H1 (cell line): Measurements from ENCODE around the gene ARMH4. TPM values are rescaled to one million over a fixed set of nuclear protein-coding genes. Genes with fewer than 3 reads are reported as not detected.

ENCODE experiments used
- CTCF ChIA-PET: fragments of 300-600 bp; sonication (Branson Sonifier 250); formaldehyde crosslinking; loops from one replicate; lab custom pipeline; 2021; ENCODE audit not compliant: partially characterized antibody; lab: Charles Lee
- POLR2A ChIA-PET: fragments of 300-600 bp; sonication (Branson Sonifier 250); formaldehyde crosslinking; loops from one replicate; lab custom pipeline; 2021; ENCODE audit warnings: inconsistent platforms; ENCODE audit not compliant: partially characterized antibody; lab: Charles Lee
- DNase-seq, 2 experiments: peaks; one replicate each; pipeline versions ENCODE4 v3.0.0 to v3.0.0-alpha.2; 2010 to 2022; ENCODE audit warnings: low spot score in 2 of 2, low read depth in 1 of 2, mixed read lengths in 1 of 2
- FAIRE-seq: peaks from 2 replicates; lab custom pipeline; 2011; peaks lifted over from hg19 to GRCh38; lab: Jason Lieb, UNC
- H2AFZ ChIP-seq: 2 replicates; pipeline ENCODE4 v1.8.1; 2012; ENCODE audit warnings: low read length, inconsistent platforms
- H2AK5ac ChIP-seq: 2 replicates; pipeline ENCODE4 v1.6.1; 2013; ENCODE audit warnings: low read depth, low read length
- H2BK120ac ChIP-seq: replicated peaks from 2 replicates; pipeline ENCODE3; 2013; ENCODE audit warnings: low read depth, low read length, inconsistent platforms
- H2BK12ac ChIP-seq: 2 replicates; pipeline ENCODE4 v1.6.1; 2013; ENCODE audit warnings: low read depth, low read length
- H2BK15ac ChIP-seq: 2 replicates; pipeline ENCODE4 v1.6.1; 2013; ENCODE audit warnings: low read length
- H2BK20ac ChIP-seq: 2 replicates; pipeline ENCODE4 v1.6.1; 2013; ENCODE audit warnings: low read length
- H2BK5ac ChIP-seq: 2 replicates; pipeline ENCODE4 v1.6.1; 2013; ENCODE audit warnings: low read depth, low read length
- H3K14ac ChIP-seq: 2 replicates; pipeline ENCODE4 v1.6.1; 2013; ENCODE audit warnings: inconsistent platforms; ENCODE audit not compliant: insufficient read length
- H3K18ac ChIP-seq: 2 replicates; pipeline ENCODE4 v1.6.1; 2013; ENCODE audit warnings: low read length; ENCODE audit errors: extremely low read depth
- H3K23ac ChIP-seq: 2 replicates; pipeline ENCODE4 v1.6.1; 2013; ENCODE audit warnings: inconsistent platforms; ENCODE audit not compliant: insufficient read length
- H3K23me2 ChIP-seq: 2 replicates; pipeline ENCODE4 v1.6.1; 2013; ENCODE audit warnings: low read depth, low read length
- H3K27ac ChIP-seq: 2 replicates; pipeline ENCODE4 v1.6.1; 2011; ENCODE audit warnings: low read depth, low read length, inconsistent platforms
- H3K27me3 ChIP-seq, 4 experiments: replicated peaks in 1 of 4; 1 replicate in 1 of 4; 2 replicates in 3 of 4; pipeline versions ENCODE4 v1.6.1 to v1.8.1; 2011 to 2013; ENCODE audit warnings: low read length in 3 of 4, mild to moderate bottlenecking in 3 of 4, inconsistent platforms in 2 of 4, mixed read lengths in 2 of 4, moderate library complexity in 1 of 4; ENCODE audit not compliant: control insufficient read depth in 3 of 4, insufficient read depth in 3 of 4; ENCODE audit errors: extremely low read depth in 1 of 4
- H3K36me3 ChIP-seq, 4 experiments: 2 replicates each; pipeline versions ENCODE4 v1.6.1 to v1.8.1; 2011 to 2013; ENCODE audit warnings: mild to moderate bottlenecking in 4 of 4, low read length in 3 of 4, moderate library complexity in 2 of 4, control low read depth in 1 of 4, inconsistent platforms in 1 of 4; ENCODE audit not compliant: insufficient read depth in 4 of 4, control insufficient read depth in 2 of 4
- H3K4ac ChIP-seq: replicated peaks from 2 replicates; pipeline ENCODE3; 2013; ENCODE audit warnings: low read length, low read depth, mixed read lengths, inconsistent platforms; ENCODE audit not compliant: insufficient read length
- H3K4me1 ChIP-seq, 4 experiments: replicated peaks in 1 of 4; 1 replicate in 1 of 4; 2 replicates in 3 of 4; pipeline versions ENCODE4 v1.6.1 to v1.8.1; 2011 to 2013; ENCODE audit warnings: low read length in 3 of 4, inconsistent platforms in 2 of 4, mixed read lengths in 1 of 4; ENCODE audit not compliant: insufficient read depth in 4 of 4, control insufficient read depth in 3 of 4
- H3K4me2 ChIP-seq, 2 experiments: 2 replicates each; pipeline versions ENCODE4 v1.6.1 to v1.8.1; 2011 to 2013; ENCODE audit warnings: low read depth in 2 of 2, low read length in 2 of 2, control low read depth in 1 of 2, inconsistent platforms in 1 of 2, mild to moderate bottlenecking in 1 of 2; ENCODE audit not compliant: insufficient read depth in 1 of 2
- H3K4me3 ChIP-seq, 4 experiments: fragments of 200-600, 300-600 bp in 1 of 4; sonication (generic), shearing (Covaris generic), sonication (Bioruptor Twin) in 1 of 4; 2 replicates each; pipeline versions ENCODE4 v1.5.1 to v1.8.1; 2011 to 2016; ENCODE audit warnings: low read length in 4 of 4, low read depth in 3 of 4, control low read depth in 2 of 4, inconsistent platforms in 2 of 4, mild to moderate bottlenecking in 2 of 4, mixed read lengths in 1 of 4, moderate library complexity in 1 of 4; ENCODE audit not compliant: insufficient read depth in 2 of 4; ENCODE audit errors: extremely low read depth in 1 of 4
- H3K56ac ChIP-seq: replicated peaks from 2 replicates; pipeline ENCODE3; 2013; ENCODE audit warnings: low read depth, mild to moderate bottlenecking, mixed read lengths, low read length, inconsistent platforms; ENCODE audit not compliant: insufficient read length
- H3K79me1 ChIP-seq: 2 replicates; pipeline ENCODE4 v1.6.1; 2013; ENCODE audit warnings: low read depth, low read length, control low read depth
- H3K79me2 ChIP-seq, 2 experiments: 2 replicates each; pipeline versions ENCODE4 v1.6.1 to v1.8.1; 2012 to 2013; ENCODE audit warnings: low read length in 2 of 2, mild to moderate bottlenecking in 2 of 2, inconsistent platforms in 1 of 2; ENCODE audit not compliant: insufficient read depth in 2 of 2, control insufficient read depth in 1 of 2
- H3K9ac ChIP-seq, 4 experiments: replicated peaks in 1 of 4; 1 replicate in 1 of 4; 2 replicates in 3 of 4; pipeline versions ENCODE4 v1.6.1 to v1.8.1; 2011 to 2013; ENCODE audit warnings: low read depth in 3 of 4, low read length in 3 of 4, control low read depth in 2 of 4, mild to moderate bottlenecking in 2 of 4, moderate library complexity in 2 of 4, inconsistent platforms in 1 of 4; ENCODE audit errors: extremely low read depth in 1 of 4
- H3K9me3 ChIP-seq, 2 experiments: 2 replicates each; pipeline versions ENCODE4 v1.6.1 to v1.8.1; 2012 to 2013; ENCODE audit warnings: mild to moderate bottlenecking in 2 of 2, moderate library complexity in 2 of 2, control low read depth in 1 of 2, inconsistent platforms in 1 of 2, low read depth in 1 of 2, low read length in 1 of 2, mixed read lengths in 1 of 2; ENCODE audit not compliant: insufficient read depth in 2 of 2
- H4K20me1 ChIP-seq, 2 experiments: replicated peaks in 1 of 2; 2 replicates each; pipeline versions ENCODE3 to v1.8.1; 2011 to 2013; ENCODE audit warnings: inconsistent platforms in 2 of 2, low read length in 2 of 2, mild to moderate bottlenecking in 1 of 2; ENCODE audit not compliant: insufficient read depth in 2 of 2, control insufficient read depth in 1 of 2
- H4K5ac ChIP-seq: 2 replicates; pipeline ENCODE4 v1.6.1; 2013; ENCODE audit warnings: low read length, low read depth, mixed read lengths, inconsistent platforms; ENCODE audit not compliant: insufficient read length
- H4K8ac ChIP-seq: 2 replicates; pipeline ENCODE4 v1.8.0; 2013; ENCODE audit warnings: mild to moderate bottlenecking, moderate library complexity, low read length, inconsistent platforms; ENCODE audit not compliant: insufficient read depth; ENCODE audit errors: extremely low read depth
- H4K91ac ChIP-seq: replicated peaks from 2 replicates; pipeline ENCODE3; 2013; ENCODE audit warnings: low read length, mixed read lengths, inconsistent platforms; ENCODE audit not compliant: insufficient read length
- GTF2F1 ChIP-seq: IDR thresholded peaks from 2 replicates; pipeline ENCODE4 v1.6.1; 2012; ENCODE audit warnings: low read depth, low read length, improper control_type of control experiment, borderline replicate concordance
- SAP30 ChIP-seq: fragments of 300-600 bp; sonication (generic); IDR thresholded peaks from 2 replicates; pipeline ENCODE4 v1.7.1; 2012; ENCODE audit warnings: low read length, moderate library complexity, mild to moderate bottlenecking, inconsistent platforms; ENCODE audit not compliant: insufficient read depth, insufficient replicate concordance
- SP2 ChIP-seq: IDR thresholded peaks from 2 replicates; pipeline ENCODE4 v1.6.1; 2012; ENCODE audit warnings: mild to moderate bottlenecking, low read length, inconsistent platforms
- TAF7 ChIP-seq: optimal IDR thresholded peaks from 2 replicates; pipeline ENCODE3; 2011; ENCODE audit warnings: low read depth, mild to moderate bottlenecking, inconsistent platforms, low read length, moderate library complexity, borderline replicate concordance
- WGBS, 2 experiments: shearing (Covaris generic) in 1 of 2; methylation state at CpG; one replicate each; pipeline versions ENCODE4 v1.1.6 to v1.1.7; 2013 to 2015; ENCODE audit warnings: low lambda C conversion rate in 2 of 2, mixed read lengths in 2 of 2, inconsistent platforms in 1 of 2, low coverage in 1 of 2, missing lambda C conversion rate in 1 of 2; ENCODE audit not compliant: insufficient replicate concordance in 2 of 2, insufficient coverage in 1 of 2, insufficient read length in 1 of 2; ENCODE audit errors: extremely low coverage in 1 of 2, missing lambda C conversion rate in 1 of 2; 5-methylcytosine and 5-hydroxymethylcytosine counted together
- polyA plus RNA-seq, 7 experiments: library from polyadenylated mRNA; depleted of rRNA in 3 of 7; stranded (reverse) in 5 of 7; unstranded in 2 of 7; fragments of >200 nt in 5 of 7; fragments of 200-250 nt in 2 of 7; gene quantifications; 1 replicate in 5 of 7; 2 replicates in 1 of 7; 4 replicates in 1 of 7; pipeline versions ENCODE4 v1.2.1 to v1.2.3, GENCODE V29; 2011 to 2013; ENCODE audit warnings: missing spikeins in 2 of 7, mixed read lengths in 2 of 7
- total RNA-seq: library from RNA; stranded (reverse); fragmentation: NEBNext Ultra II Directional; extraction: Animal tissue kit (Norgen Biotek cat#: 25700); gene quantifications from 2 replicates; pipeline ENCODE4 v1.2.1, GENCODE V29; 2021

Gene ARMH4
- total and polyA plus RNA-seq, 2 of the 8 experiments (the other 6 are each of a cell fraction or from before 2014, with no cell fraction given): 7.1 to 25.4 TPM

GRCh38 chr14:58200480-58200841, 48.4 kb upstream of the ARMH4 start:
- TF ChIP-seq GTF2F1: no peak
- TF ChIP-seq TAF7: no peak
- TF ChIP-seq SP2: no peak
- peak; percentile 52 for TF ChIP-seq SAP30
- H3K79me2 ChIP-seq: peaks cover 0 to 18% of the 10 kb centered on the region in 2 experiments; a peak in 3 of 4 replicates
- no peak overlapping the region for H2BK120ac ChIP-seq
- H3K4me2 ChIP-seq: peak overlapping the region; percentile 78 to 83
- H4K20me1 ChIP-seq: no peaks in the 10 kb centered on the region
- POLR2A ChIA-PET: interaction anchor here (0.9 to 1.6 kb wide), 4 partner anchors 44 to 98 kb away, joined by 3 to 9 read pairs (median 5); partner anchors contain the start of genes ARID4A and PSMA3
- no peak overlapping the region for H3K23ac ChIP-seq
- H2BK20ac ChIP-seq: no peak overlapping the region
- H2AFZ ChIP-seq: peak overlapping the region; percentile 65
- no peak overlapping the region for H3K4ac ChIP-seq
- H3K56ac ChIP-seq: no peak overlapping the region
- no peak for DNase-seq
- H3K27ac ChIP-seq: peak overlapping the region; percentile 92; the same call in 1 of the 2 replicates
- peak overlapping the region; percentile 86 to 97 (median 94) for H3K4me3 ChIP-seq
- no peaks in the 10 kb centered on the region for H3K27me3 ChIP-seq
- H2BK15ac ChIP-seq: no peak overlapping the region
- H2BK5ac ChIP-seq: no peak overlapping the region
- no peak overlapping the region for H4K5ac ChIP-seq
- H3K9me3 ChIP-seq: no peaks in the 10 kb centered on the region
- H3K36me3 ChIP-seq: peaks cover 0 to 4% (median 0%) of the 10 kb centered on the region in 4 experiments; a peak in 2 of 8 replicates
- H3K23me2 ChIP-seq: no peaks in the 10 kb centered on the region
- no peak for FAIRE-seq
- no peaks in the 10 kb centered on the region for H3K79me1 ChIP-seq
- CTCF ChIA-PET: interaction anchor here (1.1 to 1.7 kb wide), 3 partner anchors 71 to 330 kb away, joined by 3 to 4 read pairs (median 4); no protein-coding TSS in a partner anchor
- no peak overlapping the region for H3K14ac ChIP-seq
- H4K91ac ChIP-seq: no peak overlapping the region
- H2BK12ac ChIP-seq: no peak overlapping the region
- peak overlapping the region; percentile 20; the same call in 1 of the 2 replicates for H4K8ac ChIP-seq
- no peaks in the 10 kb centered on the region for H3K4me1 ChIP-seq
- H2AK5ac ChIP-seq: no peak overlapping the region
- no peak overlapping the region for H3K18ac ChIP-seq
- WGBS, 2 experiments: 6% methylated on average over 11 of the region's 11 CpGs; no CpG with 5 or more reads in 1 of the 2 experiments
- H3K9ac ChIP-seq: peak overlapping the region; percentile 65 to 86 (median 79)
